SW480 (cell line): Measurements from ENCODE around the gene EVA1C.
"Not testable (repeated sequence)": the region's sequence is repeated elsewhere in the genome, so short reads cannot be mapped to it uniquely, and the experiment has no call there.

ENCODE experiments used
- DNase-seq: peaks from one replicate; pipeline ENCODE4 v3.0.0-alpha.2; 2016; ENCODE audit warnings: low spot score

Gene EVA1C

GRCh38 chr21:32390537-32391224 is 21.8 kb upstream of the EVA1C start:
- not testable (repeated sequence) for DNase-seq

GRCh38 chr21:32391755-32392154 is 20.8 kb upstream of the EVA1C start:
- no peak for DNase-seq

GRCh38 chr21:32392299-32392879 is 20.1 kb upstream of the EVA1C start:
- DNase-seq: no peak

GRCh38 chr21:32392880-32393676 is 19.4 kb upstream of the EVA1C start, which contains the start of gene URB1:
Gene URB1, minus strand, starts transcription at chr21:32393012. Its CDS starts 102 bp downstream, at chr21:32392910.
- DNase-seq: peak; percentile 89

- DNase-seq: no peak
Observed at GRCh38 chr21:32393677-32394001, 18.9 kb upstream of the EVA1C start.

DNA sequence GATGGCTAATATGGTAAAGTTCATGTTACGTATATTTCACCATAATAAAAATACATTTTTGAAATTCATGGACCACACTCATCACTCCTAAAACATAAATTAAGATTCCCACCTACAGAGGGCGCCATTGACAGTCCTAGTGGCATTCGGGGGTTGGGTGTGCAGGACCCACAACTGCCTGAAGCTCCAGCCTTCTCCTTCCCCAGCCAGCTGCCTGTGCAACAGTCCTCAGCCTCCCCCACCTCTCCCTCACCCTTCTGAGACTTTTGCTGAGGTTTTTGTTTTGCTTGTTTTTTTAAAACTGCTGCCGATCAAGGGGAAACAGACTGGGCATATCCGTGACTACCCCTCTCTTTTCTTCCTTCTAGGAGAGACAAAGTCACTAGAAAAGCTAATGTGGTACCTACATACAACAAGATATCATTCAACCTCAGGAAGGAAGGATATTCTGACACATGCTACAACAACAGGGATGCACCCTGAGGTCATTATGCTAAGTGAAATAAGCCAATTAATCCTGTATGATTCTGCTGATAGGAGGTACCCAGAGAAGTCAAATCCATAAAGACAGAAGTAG is 9.2 kb upstream of the EVA1C start:
- peak; percentile 71 for DNase-seq

- DNase-seq: no peak
Observed at GRCh38 chr21:32406405-32406804, 6.1 kb upstream of the EVA1C start.

GRCh38 chr21:32410291-32410690 is 2.2 kb upstream of the EVA1C start:
- no peak for DNase-seq

- no peak for DNase-seq
Observed at GRCh38 chr21:32410916-32411315, 1.6 kb upstream of the EVA1C start.

DNA sequence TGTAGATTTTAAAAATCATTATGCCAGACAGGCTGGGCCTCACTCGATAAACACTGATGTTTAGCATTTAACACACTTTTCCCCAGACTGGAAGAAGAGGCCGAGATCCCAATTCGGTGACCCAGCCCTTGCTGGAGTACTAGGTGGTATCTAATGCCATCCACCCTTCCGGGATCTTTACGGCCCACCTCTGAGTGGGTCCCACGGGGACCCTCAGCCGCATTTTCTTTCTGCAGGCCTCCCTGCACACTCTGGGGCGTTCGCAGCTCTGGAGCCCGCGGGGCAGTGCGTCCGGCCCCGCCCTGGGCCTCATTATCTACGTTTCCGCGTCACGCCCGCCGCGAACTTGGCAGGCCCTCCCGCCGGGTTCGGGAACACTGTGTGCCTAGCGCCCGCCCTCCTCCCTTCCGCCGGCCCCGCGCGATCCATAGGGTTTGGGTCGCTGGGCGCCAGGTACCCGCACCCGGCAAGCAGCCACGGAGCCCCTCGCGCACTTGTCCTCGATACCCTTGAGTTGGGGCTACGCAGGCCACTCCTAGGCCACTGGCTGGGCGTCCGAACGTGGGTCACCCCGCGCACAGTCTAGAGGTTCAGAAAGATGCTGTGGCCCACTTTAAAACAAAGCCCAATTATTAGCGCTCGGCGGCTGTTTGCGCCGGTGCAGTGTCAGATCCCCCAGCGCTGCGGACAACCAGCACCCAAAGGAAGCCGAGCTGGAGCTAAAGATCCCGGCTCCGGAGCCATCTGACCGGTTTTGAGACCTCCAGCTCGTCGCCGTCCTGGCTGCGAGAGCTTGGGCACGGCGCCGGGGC is 950 bp upstream of the EVA1C start:
- DNase-seq: peak; percentile 64

GRCh38 chr21:32413015-32413504 is 554 bp downstream of the EVA1C start:
- peak; percentile 69 for DNase-seq

DNA sequence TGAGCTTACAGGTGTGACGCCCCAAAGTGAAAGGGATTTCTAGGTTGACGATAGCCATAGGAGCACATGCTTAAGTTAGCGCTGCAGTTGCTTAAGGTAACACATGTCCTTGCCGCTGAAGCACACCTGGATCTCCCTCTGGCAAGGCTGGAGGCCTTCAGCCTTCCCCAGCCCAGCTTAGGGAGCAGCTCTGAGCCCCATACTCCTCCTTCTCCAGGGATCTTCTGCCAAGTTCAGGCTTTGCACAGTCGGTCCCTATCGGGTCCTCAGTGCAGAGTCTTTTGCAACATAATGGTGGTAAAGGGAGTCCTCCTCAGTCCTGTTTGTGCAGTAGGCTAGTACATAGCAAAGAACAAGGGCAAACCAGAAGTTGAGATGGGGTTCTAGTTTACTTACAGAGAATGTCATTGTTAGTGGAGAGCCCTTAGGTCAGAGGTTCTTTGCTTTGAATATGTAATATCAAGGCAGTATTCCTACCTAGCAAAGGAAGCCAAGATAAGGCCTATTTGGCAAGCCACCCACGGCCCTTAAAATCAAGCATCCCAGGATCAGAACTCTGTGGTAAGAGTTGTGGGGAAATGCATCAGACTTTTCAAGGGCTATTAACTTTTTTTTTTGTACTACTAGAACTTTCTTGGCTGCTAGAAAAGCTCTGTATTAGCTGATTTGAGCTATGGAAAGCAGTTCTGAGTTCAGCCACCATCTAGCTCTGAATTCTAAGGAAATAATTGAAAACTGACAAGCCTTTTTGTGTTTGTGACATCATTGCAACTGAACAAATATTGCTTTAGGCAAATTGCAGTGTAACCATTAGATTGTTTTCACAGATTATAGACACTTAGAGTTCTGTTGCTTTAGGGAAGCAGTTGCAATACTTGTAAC is 1.4 kb downstream of the EVA1C start:
- peak; percentile 54 for DNase-seq

- DNase-seq: peak; percentile 44
Observed at GRCh38 chr21:32414579-32415358, 2.3 kb downstream of the EVA1C start.

DNA sequence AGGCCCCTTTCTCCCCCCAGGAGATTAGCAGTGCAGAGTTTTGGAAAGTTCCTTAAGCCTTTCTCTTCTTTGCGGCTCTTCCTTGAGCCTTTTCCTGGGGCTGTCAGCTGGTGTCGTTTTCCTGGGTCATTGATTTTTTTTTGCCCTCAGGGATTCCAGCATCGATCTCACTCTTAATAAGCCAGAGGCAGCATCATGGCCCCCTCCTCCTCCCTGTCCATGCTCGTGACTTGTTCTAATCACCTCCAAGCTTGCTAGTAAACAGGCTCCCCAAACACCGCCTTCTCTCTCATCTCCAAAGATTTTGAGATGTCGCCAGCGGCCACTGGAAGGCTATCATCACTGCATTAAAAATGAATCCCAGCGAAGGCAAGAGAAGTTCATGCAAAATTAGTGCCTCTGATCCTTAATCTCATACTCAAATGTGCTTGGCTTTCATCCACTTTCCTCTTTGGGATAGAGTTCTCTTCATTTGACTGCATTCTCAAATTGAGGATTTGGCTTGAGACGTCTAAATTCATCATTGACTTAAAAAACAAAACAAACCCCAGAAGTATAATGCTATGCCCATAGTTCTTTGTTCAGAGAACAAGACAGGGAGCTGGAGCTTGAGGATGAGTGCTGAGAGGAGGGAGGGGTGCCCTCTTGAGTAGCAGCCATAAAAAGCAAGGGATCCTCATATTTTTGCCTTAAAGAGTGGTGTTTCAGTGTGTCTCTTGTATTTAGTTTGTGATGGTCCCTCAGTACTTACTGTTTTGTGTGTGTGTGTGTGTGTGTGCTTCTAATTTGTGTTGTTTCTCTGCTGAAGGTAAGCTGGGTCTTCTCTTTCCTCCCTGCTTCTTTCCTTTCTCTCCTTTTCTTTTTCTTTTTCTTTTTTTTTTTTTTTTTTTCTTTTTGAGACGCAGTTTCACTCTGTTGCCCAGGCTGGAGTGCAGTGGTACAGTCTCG is 3.2 kb downstream of the EVA1C start:
- DNase-seq: no peak

DNA sequence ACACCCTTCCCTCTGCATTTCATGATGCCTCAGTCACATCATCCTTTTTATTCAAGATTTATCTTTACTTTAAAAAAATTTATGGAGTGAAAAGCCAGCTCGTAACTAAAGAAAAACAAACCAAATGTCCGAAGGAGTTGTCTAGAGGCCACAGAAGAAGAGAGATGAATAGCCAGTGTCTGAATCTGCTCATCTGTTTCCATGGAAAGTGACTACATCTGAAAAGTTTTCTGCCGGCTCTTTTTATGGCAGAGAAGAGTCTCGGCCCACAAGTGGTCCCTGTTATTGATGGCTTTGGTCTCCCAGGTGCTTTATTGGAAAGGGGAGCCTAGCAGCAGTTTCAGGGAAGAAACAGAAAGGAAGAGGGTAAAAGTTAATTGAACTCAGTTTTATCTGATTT is 5.6 kb downstream of the EVA1C start:
- no peak for DNase-seq

DNA sequence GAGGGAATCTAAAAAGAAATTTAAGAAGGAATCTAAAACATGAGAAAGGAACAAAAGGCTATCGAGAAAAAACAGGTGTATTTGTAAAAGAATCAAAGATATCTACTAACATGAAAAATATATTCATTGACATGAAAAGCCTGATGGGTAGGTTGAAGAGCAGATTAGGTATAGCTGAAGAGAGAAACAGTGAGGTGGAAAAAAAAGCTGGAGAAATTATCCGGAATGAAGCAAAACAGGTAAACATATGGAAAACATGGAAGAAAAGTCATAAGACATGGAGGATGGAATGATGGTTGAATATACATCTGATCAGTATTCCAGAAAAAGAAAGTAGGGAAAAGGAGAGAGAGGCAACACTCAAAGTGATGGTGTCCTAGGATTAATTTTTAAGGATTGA is 9.6 kb downstream of the EVA1C start:
- no peak for DNase-seq

DNA sequence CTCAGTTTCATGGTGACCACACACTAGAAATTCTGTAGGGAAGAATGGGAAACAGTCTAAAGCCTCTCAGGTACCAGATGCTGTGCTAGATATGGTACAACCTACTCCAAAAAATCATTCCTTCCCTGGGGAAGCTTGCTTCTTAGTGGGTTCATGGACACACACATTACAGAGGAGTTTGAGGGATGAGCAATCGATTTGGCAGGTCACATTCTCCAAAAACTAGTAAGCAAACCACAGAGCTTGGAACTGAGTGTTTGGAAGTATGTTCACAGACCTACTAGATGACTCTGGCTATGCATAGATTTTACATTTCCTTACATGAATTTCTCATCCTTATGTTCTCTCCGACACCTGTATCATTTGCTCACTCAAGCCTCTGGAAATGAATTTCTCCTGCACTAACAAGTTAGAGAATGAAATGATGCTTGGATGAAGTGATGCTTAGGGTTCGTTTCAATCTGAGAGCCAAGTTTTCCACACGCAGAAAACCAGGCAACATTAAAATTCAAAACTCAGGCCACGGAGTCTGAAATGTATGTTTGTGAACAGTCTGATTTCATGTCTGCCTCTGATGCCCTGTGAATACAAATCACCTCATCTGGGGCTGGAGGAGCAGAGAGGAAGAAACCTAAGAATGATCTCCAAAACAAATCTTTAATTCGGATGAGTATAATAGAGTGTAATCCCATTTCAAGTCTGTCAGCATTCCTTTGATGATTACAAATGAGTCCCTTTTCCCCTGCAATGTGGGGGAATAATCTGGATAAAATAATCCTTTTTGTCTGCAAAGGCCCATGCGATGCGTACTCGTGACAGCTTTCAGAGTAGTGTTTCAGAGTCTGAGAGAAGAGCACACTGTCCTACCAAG is 11.0 kb downstream of the EVA1C start:
- DNase-seq: peak; percentile 27

DNA sequence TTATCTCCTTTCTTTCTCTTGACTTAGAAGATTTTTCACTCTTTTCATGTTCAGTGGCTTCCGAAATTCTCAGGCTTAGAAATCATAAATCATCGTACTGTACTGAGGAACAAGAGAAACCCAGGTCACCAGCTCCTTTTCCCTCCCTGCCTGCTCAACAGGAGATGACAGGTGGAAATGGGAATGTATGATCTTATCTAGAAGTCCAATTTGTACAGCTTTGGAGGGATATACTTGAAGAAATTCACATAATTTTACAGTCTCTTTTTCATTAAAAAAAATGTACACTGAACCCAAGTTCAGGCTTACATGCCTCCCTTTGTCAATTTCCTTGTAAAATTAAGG is 11.7 kb downstream of the EVA1C start:
- DNase-seq: no peak
